GM23248 (cell line): ENCODE data around the gene AHRR. TPM values are rescaled to one million over a fixed set of nuclear protein-coding genes. Genes with fewer than 3 reads are reported as not detected.
"Not testable (repeated sequence)": the region's sequence is repeated elsewhere in the genome, so short reads cannot be mapped to it uniquely, and the experiment has no call there.

Source experiments
- DNase-seq: peaks from one replicate; pipeline ENCODE4 v3.0.0-alpha.2; 2015
- H2AFZ ChIP-seq: fragments of 200-600 bp; sonication (generic); 2 replicates; pipeline ENCODE4 v1.6.1; 2016; ENCODE audit warnings: antibody characterized with exemption
- H3F3A ChIP-seq: fragments of 200-600 bp; sonication (generic); 2 replicates; pipeline ENCODE4 v1.6.1; 2016; ENCODE audit warnings: mild to moderate bottlenecking, antibody characterized with exemption, mixed run types; ENCODE audit not compliant: insufficient read depth
- H3K27ac ChIP-seq: fragments of 200-600 bp; sonication (generic); 2 replicates; pipeline ENCODE4 v1.5.1; 2016; ENCODE audit warnings: mild to moderate bottlenecking
- H3K27me3 ChIP-seq: fragments of 200-600 bp; sonication (generic); replicated peaks from 2 replicates; pipeline ENCODE4 v1.6.1; 2016; ENCODE audit warnings: mild to moderate bottlenecking; ENCODE audit not compliant: insufficient read depth
- H3K36me3 ChIP-seq: fragments of 200-600 bp; sonication (generic); 2 replicates; pipeline ENCODE4 v1.6.1; 2016; ENCODE audit warnings: low read depth, mild to moderate bottlenecking
- H3K4me1 ChIP-seq: fragments of 200-600 bp; sonication (generic); 2 replicates; pipeline ENCODE4 v1.6.1; 2016; ENCODE audit warnings: mild to moderate bottlenecking; ENCODE audit not compliant: insufficient read depth
- H3K4me2 ChIP-seq: fragments of 200-600 bp; sonication (generic); one replicate; pipeline ENCODE4 v1.6.1; 2016; ENCODE audit warnings: mild to moderate bottlenecking; ENCODE audit not compliant: unreplicated experiment
- H3K4me3 ChIP-seq: fragments of 200-600 bp; sonication (generic); 2 replicates; pipeline ENCODE4 v1.5.1; 2016; ENCODE audit warnings: mild to moderate bottlenecking
- H3K79me2 ChIP-seq: fragments of 200-600 bp; sonication (generic); 2 replicates; pipeline ENCODE4 v1.6.1; 2016; ENCODE audit warnings: mild to moderate bottlenecking; ENCODE audit not compliant: insufficient read depth
- H3K9ac ChIP-seq: fragments of 200-600 bp; sonication (generic); 2 replicates; pipeline ENCODE4 v1.6.1; 2016; ENCODE audit warnings: mild to moderate bottlenecking
- H3K9me2 ChIP-seq: fragments of 200-600 bp; sonication (generic); 2 replicates; pipeline ENCODE4 v1.6.1; 2016; ENCODE audit warnings: mixed run types, mild to moderate bottlenecking, moderate library complexity; ENCODE audit not compliant: insufficient read depth
- H3K9me3 ChIP-seq: fragments of 200-600 bp; sonication (generic); one replicate; pipeline ENCODE4 v1.6.1; 2017; ENCODE audit warnings: low read depth
- H4K20me1 ChIP-seq: fragments of 200-600 bp; sonication (generic); 2 replicates; pipeline ENCODE4 v1.6.0; 2016; ENCODE audit not compliant: insufficient read depth
- EZH2 ChIP-seq: fragments of 200-600 bp; sonication (generic); IDR thresholded peaks from 2 replicates; pipeline ENCODE4 v1.6.1; 2018; ENCODE audit warnings: antibody characterized with exemption, mild to moderate bottlenecking; ENCODE audit not compliant: insufficient read depth, poor library complexity, severe bottlenecking
- EZH2phosphoT487 ChIP-seq: fragments of 200-600 bp; sonication (generic); IDR thresholded peaks from 2 replicates; pipeline ENCODE4 v1.6.1; 2018; ENCODE audit warnings: antibody characterized with exemption, moderate library complexity, mild to moderate bottlenecking, low read depth; ENCODE audit not compliant: insufficient read depth
- WGBS, 2 experiments: methylation state at CpG; one replicate each; pipeline ENCODE4 v1.1.6; 2015 to 2017; ENCODE audit warnings: low lambda C conversion rate in 2 of 2, low coverage in 1 of 2; ENCODE audit errors: missing lambda C conversion rate in 2 of 2; 5-methylcytosine and 5-hydroxymethylcytosine counted together
- in situ Hi-C: fragments of 300-500 bp; cut with MboI; formaldehyde crosslinking; loops from 2 replicates; pipeline ENCODE4 v1.15.0; 2020
- polyA plus RNA-seq: library from polyadenylated mRNA; unstranded; fragments of >200 nt; fragmentation: Nextera tagmentation; extraction: Ambion mirVana; gene quantifications from 2 replicates; pipeline ENCODE4 v1.2.1, GENCODE V29; 2016
- total RNA-seq: library from RNA; depleted of rRNA; stranded (reverse); fragments of >200 nt; shearing (Covaris generic); gene quantifications from 2 replicates; pipeline ENCODE4 v1.2.3, GENCODE V29; 2014

AHRR gene
- total and polyA plus RNA-seq, 2 experiments from 2014 or later: 13.2 to 33.7 TPM

- Histone ChIP-seq H3K36me3 (peaks cover 6% of the 10 kb centered on the region; the same call in 1 of the 2 replicates), H3F3A (no peaks in the 10 kb centered on the region), H2AFZ (no peak overlapping the region), H3K27ac (no peak overlapping the region), H4K20me1 (no peaks in the 10 kb centered on the region; the same call in 1 of the 2 replicates), H3K4me1 (no peaks in the 10 kb centered on the region), H3K4me3 (no peak overlapping the region), H3K79me2 (peaks cover 72% of the 10 kb centered on the region), H3K9me2 (no peaks in the 10 kb centered on the region), H3K9me3 (no peaks in the 10 kb centered on the region), H3K27me3 (no peaks in the 10 kb centered on the region), H3K4me2 (no peak overlapping the region), H3K9ac (no peak overlapping the region)
- no peak for DNase-seq
- 92 to 93% methylated on average over 13 to 20 of the region's 26 CpGs for WGBS, 2 experiments
- TF ChIP-seq EZH2 (no peak), EZH2phosphoT487 (no peak)
- in situ Hi-C loops: no loop called here
Observed at GRCh38 chr5:307306-307705, 14.2 kb upstream of the AHRR start.

- DNase-seq: no peak
- Histone ChIP-seq H3K27me3 (no peaks in the 10 kb centered on the region), H3K9ac (no peak overlapping the region), H3K4me2 (no peak overlapping the region), H3F3A (no peaks in the 10 kb centered on the region), H3K4me3 (no peak overlapping the region), H2AFZ (no peak overlapping the region), H3K36me3 (peaks cover 6% of the 10 kb centered on the region; the same call in 1 of the 2 replicates), H4K20me1 (no peaks in the 10 kb centered on the region; the same call in 1 of the 2 replicates), H3K27ac (no peak overlapping the region), H3K79me2 (peaks cover 74% of the 10 kb centered on the region), H3K9me2 (no peaks in the 10 kb centered on the region), H3K9me3 (no peaks in the 10 kb centered on the region), H3K4me1 (peaks cover 1% of the 10 kb centered on the region; the same call in 1 of the 2 replicates)
- no peak for TF ChIP-seq EZH2phosphoT487
- no peak for TF ChIP-seq EZH2
- in situ Hi-C loops: no loop called here
- 87 to 88% methylated on average over 26 to 27 of the region's 27 CpGs for WGBS, 2 experiments
Observed at GRCh38 chr5:307794-308579, 13.5 kb upstream of the AHRR start.

GRCh38 chr5:308672-309271 is 12.7 kb upstream of the AHRR start:
- Histone ChIP-seq H3K4me3 (no peak overlapping the region), H3K9me3 (no peaks in the 10 kb centered on the region), H3K36me3 (peaks cover 6% of the 10 kb centered on the region; the same call in 1 of the 2 replicates), H4K20me1 (no peaks in the 10 kb centered on the region; the same call in 1 of the 2 replicates), H3F3A (no peaks in the 10 kb centered on the region), H3K4me1 (peaks cover 6% of the 10 kb centered on the region; the same call in 1 of the 2 replicates), H3K4me2 (no peak overlapping the region), H2AFZ (no peak overlapping the region), H3K79me2 (peaks cover 73% of the 10 kb centered on the region), H3K9me2 (no peaks in the 10 kb centered on the region), H3K27ac (no peak overlapping the region), H3K9ac (no peak overlapping the region), H3K27me3 (no peaks in the 10 kb centered on the region)
- in situ Hi-C loops: no loop called here
- TF ChIP-seq EZH2phosphoT487 (no peak), EZH2 (no peak)
- 78% methylated on average over 18 of the region's 18 CpGs for WGBS, 2 experiments
- DNase-seq: peak; percentile 61

GRCh38 chr5:309831-310230 is 11.7 kb upstream of the AHRR start:
- not testable (repeated sequence) for H4K20me1 ChIP-seq, H3K4me3 ChIP-seq, DNase-seq, H3K9me2 ChIP-seq, H3F3A ChIP-seq, H3K4me1 ChIP-seq, H2AFZ ChIP-seq, H3K27ac ChIP-seq, H3K4me2 ChIP-seq, H3K27me3 ChIP-seq, H3K9ac ChIP-seq, H3K9me3 ChIP-seq
- in situ Hi-C loops: loop anchor here (10.0 kb wide), 1 partner anchor 125 kb away; no protein-coding TSS in a partner anchor
- peaks cover 72% of the 10 kb centered on the region for H3K79me2 ChIP-seq
- WGBS, 2 experiments: 97 to 100% methylated on average over 4 to 17 of the region's 21 CpGs
- H3K36me3 ChIP-seq: peaks cover 11% of the 10 kb centered on the region
